Kidney epithelial cell (primary cell): ENCODE measurements around the gene DDIT3. TPM values are rescaled to one million over a fixed set of nuclear protein-coding genes. Genes with fewer than 3 reads are reported as not detected.

Experiments
- DNase-seq: peaks from one replicate; pipeline ENCODE4 v3.0.0-alpha.2; 2010; ENCODE audit warnings: low read depth
- H3K27me3 ChIP-seq: 2 replicates; pipeline ENCODE4 v1.6.0; 2011; ENCODE audit warnings: low read length; ENCODE audit not compliant: control insufficient read depth, insufficient read depth
- H3K36me3 ChIP-seq: 2 replicates; pipeline ENCODE4 v1.5.1; 2011; ENCODE audit warnings: low read length; ENCODE audit not compliant: control insufficient read depth, insufficient read depth
- H3K4me3 ChIP-seq: 2 replicates; pipeline ENCODE4 v1.5.1; 2011; ENCODE audit warnings: low read depth, mild to moderate bottlenecking, control low read depth, low read length
- total RNA-seq: library from RNA; depleted of rRNA; stranded (reverse); fragments of >200 nt; gene quantifications from 2 replicates; pipeline ENCODE4 v1.2.3, GENCODE V29; 2015
- TF ChIP-seq, protein P1 (sequence below): IDR thresholded peaks from 2 replicates; pipeline ENCODE4 v1.5.1; 2011; ENCODE audit warnings: mild to moderate bottlenecking, moderate library complexity, low read length, control low read depth, inconsistent platforms; ENCODE audit not compliant: insufficient read depth, poor library complexity, severe bottlenecking

The DDIT3 gene
- total RNA-seq, 1 donor from 2014 or later = 107 TPM

DNA sequence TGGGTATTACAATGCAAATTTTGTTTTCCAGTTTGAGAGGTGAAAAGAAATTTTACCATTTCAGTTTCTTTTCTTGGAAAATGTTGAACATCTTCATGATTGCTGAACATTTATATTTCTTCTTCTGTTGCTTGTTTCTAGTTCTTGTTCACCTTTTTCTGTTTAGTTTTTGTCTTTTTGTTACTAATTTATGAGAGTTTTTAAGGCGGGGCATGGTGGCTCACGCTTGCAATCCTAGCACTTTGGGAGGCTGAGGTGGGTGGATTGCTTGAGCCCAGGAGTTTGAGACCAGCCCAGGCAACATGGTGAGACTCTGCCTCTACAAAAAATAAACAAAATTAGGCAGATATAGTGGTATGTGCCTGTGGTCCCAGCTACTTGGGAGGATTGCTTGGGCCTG lies 40.2 kb upstream of the DDIT3 start:
- DNase-seq = no peak
- Histone ChIP-seq H3K4me3 (no peak overlapping the region), H3K36me3 (no peaks in the 10 kb centered on the region), H3K27me3 (no peaks in the 10 kb centered on the region)
- TF ChIP-seq, protein P1, sequence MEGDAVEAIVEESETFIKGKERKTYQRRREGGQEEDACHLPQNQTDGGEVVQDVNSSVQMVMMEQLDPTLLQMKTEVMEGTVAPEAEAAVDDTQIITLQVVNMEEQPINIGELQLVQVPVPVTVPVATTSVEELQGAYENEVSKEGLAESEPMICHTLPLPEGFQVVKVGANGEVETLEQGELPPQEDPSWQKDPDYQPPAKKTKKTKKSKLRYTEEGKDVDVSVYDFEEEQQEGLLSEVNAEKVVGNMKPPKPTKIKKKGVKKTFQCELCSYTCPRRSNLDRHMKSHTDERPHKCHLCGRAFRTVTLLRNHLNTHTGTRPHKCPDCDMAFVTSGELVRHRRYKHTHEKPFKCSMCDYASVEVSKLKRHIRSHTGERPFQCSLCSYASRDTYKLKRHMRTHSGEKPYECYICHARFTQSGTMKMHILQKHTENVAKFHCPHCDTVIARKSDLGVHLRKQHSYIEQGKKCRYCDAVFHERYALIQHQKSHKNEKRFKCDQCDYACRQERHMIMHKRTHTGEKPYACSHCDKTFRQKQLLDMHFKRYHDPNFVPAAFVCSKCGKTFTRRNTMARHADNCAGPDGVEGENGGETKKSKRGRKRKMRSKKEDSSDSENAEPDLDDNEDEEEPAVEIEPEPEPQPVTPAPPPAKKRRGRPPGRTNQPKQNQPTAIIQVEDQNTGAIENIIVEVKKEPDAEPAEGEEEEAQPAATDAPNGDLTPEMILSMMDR = no peak

- no peak for DNase-seq
- no peak overlapping the region for H3K4me3 ChIP-seq
- H3K36me3 ChIP-seq = no peaks in the 10 kb centered on the region
- TF ChIP-seq, protein P1 = no peak
- no peaks in the 10 kb centered on the region for H3K27me3 ChIP-seq
Measured at GRCh38 chr12:57558864-57559263, 38.5 kb upstream of the DDIT3 start.

- peaks cover 5% of the 10 kb centered on the region for H3K27me3 ChIP-seq
- no peak overlapping the region for H3K4me3 ChIP-seq
- DNase-seq = no peak
- TF ChIP-seq, protein P1 = no peak
- H3K36me3 ChIP-seq = no peaks in the 10 kb centered on the region
Measured at GRCh38 chr12:57554897-57555296, 34.6 kb upstream of the DDIT3 start.

GRCh38 chr12:57554453-57554852 lies 34.1 kb upstream of the DDIT3 start:
- Histone ChIP-seq H3K27me3 (peaks cover 5% of the 10 kb centered on the region), H3K4me3 (no peak overlapping the region), H3K36me3 (no peaks in the 10 kb centered on the region)
- no peak for DNase-seq
- TF ChIP-seq, protein P1 = no peak

DNA sequence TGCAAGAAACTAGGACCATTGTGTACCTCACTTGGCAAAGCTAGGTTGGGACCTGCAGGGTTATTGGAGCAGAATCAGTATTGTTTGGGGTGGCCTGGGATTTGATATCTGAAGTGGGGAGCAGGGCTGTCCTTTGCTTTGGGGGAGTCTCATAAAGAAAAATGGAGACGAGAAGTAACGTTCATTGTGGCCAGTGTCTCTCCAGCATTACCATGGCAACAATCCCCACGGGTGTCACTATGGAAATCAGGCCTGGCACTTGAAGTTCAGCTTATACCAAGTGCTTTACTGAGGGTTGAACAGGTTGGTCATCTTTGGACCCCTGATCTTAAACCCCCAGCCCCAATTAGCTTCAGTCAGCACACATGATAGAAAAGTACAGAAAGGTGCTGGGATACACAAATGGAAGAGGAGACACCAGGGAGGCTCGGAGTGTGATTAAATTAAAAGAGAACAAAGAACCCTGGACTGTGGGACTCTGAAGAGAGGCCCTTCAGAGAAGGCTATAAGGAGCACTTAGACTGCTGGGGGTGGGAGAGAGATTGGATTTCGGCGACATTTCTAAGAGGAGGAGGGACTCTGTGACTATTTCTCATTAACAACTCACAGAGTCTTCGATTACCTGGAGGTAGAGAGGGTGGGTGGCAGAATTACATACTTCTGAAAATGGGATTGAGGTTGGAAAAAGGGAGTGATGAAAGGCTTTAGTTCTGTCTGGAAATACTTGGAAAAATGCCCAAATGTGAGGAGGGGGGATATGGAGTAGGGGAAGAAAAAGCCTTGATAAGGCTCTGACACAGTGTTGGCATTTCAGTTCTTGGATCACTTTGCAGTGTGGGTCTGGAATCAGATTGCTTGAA lies 33.3 kb upstream of the DDIT3 start:
- H3K27me3 ChIP-seq = peaks cover 6% of the 10 kb centered on the region

More for the DNA sequence above, 33.3 kb upstream of the DDIT3 start:
- Histone ChIP-seq H3K36me3 (no peaks in the 10 kb centered on the region), H3K4me3 (no peak overlapping the region)
- TF ChIP-seq, protein P1 = no peak
- no peak for DNase-seq
